GM18858 (cell line): ENCODE data around the gene SIRT4.
"Not testable (repeated sequence)": the region's sequence is repeated elsewhere in the genome, so short reads cannot be mapped to it uniquely, and the experiment has no call there.

Experiments used
- ATAC-seq: cut with Tn5 transposase; IDR thresholded peaks from one replicate; pipeline ENCODE4 v1.9.1; 2021; ENCODE audit not compliant: unreplicated experiment

The SIRT4 gene

DNA sequence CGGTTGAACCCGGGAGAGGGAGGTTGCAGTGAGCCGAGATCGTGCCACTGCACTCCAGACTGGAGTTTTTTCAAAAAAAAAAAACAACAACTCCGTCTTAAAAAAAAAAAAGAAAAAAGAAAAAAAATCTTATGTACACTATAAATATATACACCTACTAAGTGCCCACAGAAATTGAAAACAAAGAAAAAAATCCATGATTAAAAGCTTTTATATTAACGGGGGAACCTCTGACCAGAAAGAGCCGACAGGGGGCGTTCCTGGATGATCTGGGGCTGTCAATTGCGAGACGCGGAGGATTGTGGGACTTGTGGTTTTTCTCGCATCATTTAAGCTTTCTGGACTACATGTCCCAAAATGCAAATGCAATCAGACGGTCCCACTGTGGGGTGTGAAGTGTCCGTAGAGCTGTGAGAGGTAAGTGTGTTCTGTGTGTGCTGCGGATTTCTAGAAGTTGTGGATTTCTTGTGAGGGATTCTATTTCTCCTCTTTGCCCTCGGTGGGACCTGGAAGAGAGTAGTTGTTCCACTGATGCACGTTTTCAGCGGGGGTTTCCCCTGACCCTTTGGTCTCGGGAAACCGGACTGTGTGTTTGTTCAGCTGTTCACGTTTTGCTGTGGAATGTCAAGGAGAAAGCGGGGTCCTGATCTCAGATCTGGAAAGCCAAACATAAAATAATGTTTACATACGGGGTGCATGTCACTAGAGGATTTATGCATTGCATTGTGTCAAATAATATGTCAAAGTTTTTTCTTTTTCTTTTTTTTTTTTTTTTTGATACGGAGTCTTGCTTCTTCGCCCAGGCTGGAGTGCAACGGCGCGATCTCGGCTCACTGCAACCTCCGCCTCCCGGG lies at the start of gene SIRT4:
SIRT4 (plus strand) TSS at position 360 of the 854 bp plus-strand sequence. CDS start 1,241 bp downstream, outside the sequence.
- peak; percentile 78 for ATAC-seq

GRCh38 chr12:120253313-120253712 lies 48.8 kb upstream of the SIRT4 start:
- ATAC-seq: not testable (repeated sequence)

- no peak for ATAC-seq
Observed at GRCh38 chr12:120254809-120255208, 47.3 kb upstream of the SIRT4 start.

GRCh38 chr12:120257041-120257821 lies 44.9 kb upstream of the SIRT4 start:
- ATAC-seq: no peak

- no peak for ATAC-seq
Observed at GRCh38 chr12:120258323-120258896, 43.7 kb upstream of the SIRT4 start.

DNA sequence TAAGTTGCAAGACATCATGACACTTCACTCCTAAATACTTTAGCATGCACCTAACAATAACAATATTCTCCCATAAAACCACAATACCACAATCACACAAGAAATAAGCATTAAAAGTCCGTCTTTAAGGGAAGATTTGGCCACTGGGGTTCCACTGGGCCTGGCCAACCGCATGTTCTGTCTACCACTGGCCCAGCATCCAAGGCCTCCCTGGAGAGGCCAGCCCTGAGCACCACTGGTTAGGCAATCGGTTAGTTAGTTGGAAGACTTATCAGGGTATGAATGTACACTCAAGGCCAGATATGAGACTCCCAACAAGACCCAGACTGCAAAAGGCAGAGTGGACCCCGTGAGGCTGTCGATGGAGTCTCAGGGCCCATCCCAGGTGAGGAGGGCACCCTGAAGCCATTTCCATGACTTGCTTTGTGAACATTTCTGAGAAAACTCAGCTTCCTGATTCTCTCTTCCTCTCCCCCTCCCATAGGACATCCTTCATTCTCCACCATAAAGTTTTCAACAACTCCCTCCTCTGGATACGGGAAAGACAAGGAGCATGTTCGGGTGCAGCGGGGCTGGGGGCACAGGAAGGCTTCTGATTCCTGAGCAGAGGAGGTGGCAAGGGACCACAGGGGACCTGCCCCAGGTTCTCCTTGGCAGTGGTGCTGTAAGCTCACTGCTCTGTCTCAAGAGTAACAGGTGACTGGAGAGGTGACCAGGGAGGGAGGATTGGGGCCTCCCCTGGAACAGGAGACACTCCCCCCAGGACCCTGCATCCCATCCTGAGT lies 42.5 kb upstream of the SIRT4 start:
- no peak for ATAC-seq

- ATAC-seq: no peak
Observed at GRCh38 chr12:120260607-120261006, 41.5 kb upstream of the SIRT4 start.

DNA sequence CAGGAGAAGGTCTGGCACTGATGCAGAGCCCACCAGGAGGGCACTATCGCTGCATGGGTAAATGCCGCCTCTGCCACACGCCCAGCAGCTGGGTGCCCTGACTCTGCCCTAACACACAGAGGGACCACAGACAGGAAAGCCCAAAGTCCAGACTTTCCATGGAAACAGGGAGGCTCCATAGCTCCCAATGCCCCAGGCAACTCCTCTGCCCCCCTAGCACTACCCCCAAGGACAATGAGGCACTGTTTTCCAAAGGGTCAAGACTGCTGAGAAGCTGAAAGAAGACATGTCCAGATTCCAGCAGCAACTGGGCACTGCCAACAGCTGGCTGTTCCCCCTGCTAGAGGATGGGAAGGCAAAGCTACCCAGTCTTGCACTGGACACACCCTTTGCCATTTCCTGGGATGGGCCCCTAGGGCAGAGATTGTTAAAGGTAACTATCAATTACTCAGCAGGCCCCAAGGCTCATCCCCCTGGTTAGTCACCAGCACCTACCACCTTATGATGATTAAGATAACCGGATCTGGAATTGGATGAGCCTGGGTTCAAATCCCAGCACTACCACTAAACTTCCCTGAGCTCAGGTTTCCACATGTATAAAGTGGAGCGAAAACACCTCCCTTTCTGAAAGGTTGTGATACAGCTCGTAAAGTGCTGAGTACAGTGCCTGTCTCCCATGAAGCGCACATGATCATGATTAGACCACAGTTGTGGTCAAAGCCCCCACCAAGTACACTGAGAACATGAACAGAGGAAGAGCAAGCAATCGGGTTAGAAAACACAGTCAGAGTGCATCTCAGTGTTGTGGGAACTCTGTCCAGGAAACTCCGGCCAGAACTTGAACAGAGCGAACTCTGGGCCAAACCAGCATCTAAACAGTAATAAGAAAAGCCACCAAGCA lies 39.9 kb upstream of the SIRT4 start:
- no peak for ATAC-seq

- ATAC-seq: no peak
Observed at GRCh38 chr12:120262852-120263747, 39.0 kb upstream of the SIRT4 start.

DNA sequence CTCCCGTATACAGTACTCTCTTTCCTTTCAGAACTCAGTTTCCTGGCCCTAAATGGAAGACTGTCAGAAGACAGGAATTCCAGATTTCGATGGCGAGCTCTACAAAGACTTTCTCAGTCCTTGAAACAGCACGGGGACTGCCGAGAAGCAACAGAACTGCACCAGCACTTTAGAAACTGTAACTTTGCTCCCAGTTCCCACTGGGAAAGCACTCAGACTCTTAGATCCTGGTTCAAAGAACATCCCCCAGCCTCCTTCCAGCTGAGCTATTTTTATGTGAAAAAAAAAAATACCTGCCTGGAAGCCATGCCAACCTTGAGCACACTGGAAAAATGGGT lies 38.4 kb upstream of the SIRT4 start:
- ATAC-seq: no peak

DNA sequence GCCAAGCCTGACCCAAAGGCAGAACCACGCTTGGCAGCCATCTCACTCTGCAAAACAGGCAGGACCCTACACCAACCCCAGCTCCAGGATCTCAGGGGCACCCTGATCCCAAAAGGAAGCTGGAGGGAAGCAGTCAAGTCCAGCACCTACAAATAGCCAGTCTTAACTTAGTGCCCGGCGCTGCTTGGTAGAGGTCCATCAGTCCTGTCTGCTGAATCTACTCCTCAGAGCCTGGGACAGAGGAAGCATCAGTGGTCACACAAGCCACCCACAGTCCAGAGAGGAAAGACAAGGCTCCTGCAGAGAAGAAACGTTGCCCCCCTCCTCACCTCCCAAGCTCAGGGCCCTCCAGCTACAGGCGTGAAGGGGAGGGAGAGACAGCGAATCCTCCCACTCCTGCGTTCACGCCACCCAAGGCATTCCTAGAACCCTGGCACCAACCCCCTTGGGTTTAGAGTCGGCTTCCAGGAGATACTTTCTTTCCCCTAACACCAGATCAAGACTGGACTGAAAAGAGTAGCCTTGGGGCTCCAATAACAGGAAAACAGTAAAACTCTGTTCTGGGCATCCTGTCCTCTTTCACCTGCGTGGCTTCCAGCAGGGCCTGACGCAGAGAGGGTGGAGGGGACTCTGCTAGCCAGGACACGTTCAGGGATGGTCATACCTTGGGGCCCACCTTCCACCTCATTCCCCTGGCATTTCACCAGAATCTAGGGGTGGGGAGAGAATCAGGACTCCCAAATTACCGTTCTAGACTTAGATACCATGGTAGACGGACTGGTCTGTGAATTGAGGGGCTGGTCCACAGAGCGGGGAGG lies 37.8 kb upstream of the SIRT4 start:
- ATAC-seq: no peak

DNA sequence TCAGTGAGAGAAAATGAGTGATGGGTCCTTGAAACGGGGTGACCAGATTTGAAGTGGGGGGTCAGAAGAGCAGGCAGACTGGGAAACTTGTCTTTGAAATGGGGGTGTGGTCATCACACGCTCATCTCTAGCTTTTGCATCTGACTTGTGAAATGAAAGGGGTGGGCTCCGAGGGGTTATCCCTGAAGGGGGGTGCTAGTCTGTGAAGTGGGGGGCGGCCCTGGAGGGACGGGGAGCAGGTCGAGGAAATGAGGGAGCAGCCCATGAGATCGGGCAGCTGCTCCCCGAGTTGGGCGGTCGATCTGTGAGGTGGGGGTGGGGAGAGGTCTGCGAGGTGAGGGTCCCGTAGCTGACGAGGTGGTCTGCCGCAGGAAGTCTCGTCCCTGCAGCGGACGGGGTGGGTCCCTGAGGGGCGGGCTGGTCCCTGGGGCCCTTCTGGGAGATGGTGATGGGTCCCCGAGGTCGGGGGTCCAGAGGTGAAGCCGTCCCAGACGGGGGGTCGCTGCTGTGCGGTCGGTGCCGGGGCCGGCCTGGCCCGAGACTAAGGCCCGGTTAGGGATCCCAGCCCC lies 37.1 kb upstream of the SIRT4 start:
- no peak for ATAC-seq

DNA sequence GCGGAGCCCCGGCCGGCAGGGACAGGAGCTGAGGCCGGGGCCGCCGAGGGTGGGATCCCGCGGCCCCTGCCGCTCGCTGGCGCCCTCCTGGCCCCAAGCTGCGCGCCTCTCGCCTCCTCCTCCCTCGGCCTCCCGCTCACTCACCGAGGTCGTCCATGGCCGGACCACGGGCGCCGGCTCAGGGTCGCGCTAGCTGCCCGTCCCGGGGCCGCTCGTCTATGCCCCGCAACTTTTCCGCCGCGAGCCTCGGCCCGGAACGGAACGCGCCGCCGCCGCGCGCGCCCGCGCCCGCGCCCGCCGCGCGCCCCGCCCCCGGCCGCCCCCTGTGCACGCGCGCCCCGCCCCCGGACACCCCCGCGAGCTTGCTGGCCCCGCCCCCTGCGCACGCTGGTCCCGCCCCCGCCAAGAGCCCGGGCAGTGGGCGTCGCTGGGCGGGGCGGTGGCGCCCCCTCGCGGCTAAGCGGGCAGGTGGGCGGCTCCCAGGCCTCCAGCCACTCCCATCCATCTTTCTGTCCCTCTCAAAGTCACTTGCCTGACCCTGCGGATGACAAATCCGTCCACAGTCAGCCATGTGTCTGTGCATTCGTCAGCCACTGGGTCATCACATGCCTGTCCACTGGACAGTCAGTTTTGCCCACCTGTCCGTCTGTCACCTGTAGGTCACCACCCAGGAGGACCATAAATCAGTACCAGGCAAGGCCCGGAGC lies 36.5 kb upstream of the SIRT4 start, which contains the start of gene PXN:
PXN (minus strand) TSS at position 258 of the 707 bp plus-strand sequence; CDS start at position 157, 101 bp downstream.
- ATAC-seq: no peak

DNA sequence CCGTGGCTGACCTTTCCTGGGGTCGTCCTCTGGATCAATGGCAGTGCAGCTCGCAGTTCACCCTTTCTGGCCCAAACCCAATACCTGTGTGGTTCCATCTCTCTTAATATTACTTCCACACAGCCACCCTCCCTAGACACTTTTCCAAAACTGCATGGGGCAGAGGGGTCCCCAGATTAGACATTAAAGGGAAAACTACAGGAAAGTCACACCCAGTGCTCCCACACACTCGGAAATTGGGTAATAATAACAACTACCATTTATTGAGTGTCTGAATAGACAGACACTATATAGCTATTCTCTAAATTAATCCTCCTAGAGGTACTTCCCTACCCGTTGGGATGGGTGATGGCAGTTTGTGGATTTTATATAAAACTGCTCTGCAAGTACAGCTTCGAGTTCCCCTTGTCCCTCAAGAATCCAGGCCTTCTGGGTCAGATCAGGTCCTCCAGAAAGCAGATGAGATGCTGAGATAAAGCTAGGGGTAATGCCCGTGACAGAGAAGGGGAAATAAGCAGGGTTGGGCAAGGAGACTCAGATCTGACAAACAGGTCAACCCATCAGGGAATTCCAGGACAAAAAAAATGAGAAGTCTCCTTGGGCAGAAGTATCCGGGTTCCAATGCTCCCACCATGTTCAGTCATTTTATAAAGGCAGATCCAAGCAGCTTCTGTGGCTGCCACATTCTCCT lies 35.8 kb upstream of the SIRT4 start:
- ATAC-seq: no peak

DNA sequence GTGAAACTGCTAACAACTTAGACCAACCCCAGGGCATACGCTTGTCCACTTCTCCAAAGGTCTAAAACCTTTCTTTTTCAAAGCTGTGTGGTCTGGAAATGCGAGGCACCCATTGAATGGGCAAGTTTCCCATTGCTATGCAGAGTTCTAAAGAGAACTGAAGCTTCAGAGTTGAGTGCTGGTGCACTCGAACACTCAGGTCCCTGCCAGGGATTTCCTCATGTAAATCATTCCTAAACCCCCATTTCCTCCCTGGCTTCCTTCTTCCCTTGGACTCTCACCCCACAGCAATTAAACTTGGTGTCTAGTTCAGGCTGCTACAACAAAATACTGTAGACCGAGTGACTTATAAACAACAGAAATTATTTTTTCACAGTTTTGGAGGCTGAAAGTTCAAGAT lies 34.4 kb upstream of the SIRT4 start:
- ATAC-seq: no peak

- ATAC-seq: no peak
Observed at GRCh38 chr12:120276734-120277133, 25.4 kb upstream of the SIRT4 start.
